ENCODE data around the gene ETFB. TPM values are rescaled to one million over a fixed set of nuclear protein-coding genes. Genes with fewer than 3 reads are reported as not detected.

Gene ETFB
- total RNA-seq, 1 donor from 2014 or later: 58.8 TPM

GRCh38 chr19:51392701-51393100 is 26.5 kb upstream of the ETFB start:
- H3K27me3 Mint-ChIP-seq (ENCODE audit: unreplicated experiment): no peaks in the 10 kb centered on the region
- H3K27ac Mint-ChIP-seq (ENCODE audit: unreplicated experiment): no peak overlapping the region
- no peak overlapping the region for H3K4me3 Mint-ChIP-seq (ENCODE audit: unreplicated experiment)
- TF ChIP-seq CTCF (IDR thresholded peaks at IDR 0.05): no peak
- H3K9me3 Mint-ChIP-seq (ENCODE audit: unreplicated experiment): no peaks in the 10 kb centered on the region
- H3K4me1 Mint-ChIP-seq (ENCODE audit: unreplicated experiment): peaks cover 15% of the 10 kb centered on the region
- no peaks in the 10 kb centered on the region for H3K36me3 Mint-ChIP-seq (ENCODE audit: unreplicated experiment)
- DNase-seq (ENCODE audit: extremely low spot score, unreplicated experiment): no peak

GRCh38 chr19:51391073-51391611 is 25.0 kb upstream of the ETFB start:
- no peak for DNase-seq (ENCODE audit: extremely low spot score, unreplicated experiment)
- no peak for TF ChIP-seq CTCF (IDR thresholded peaks at IDR 0.05)
- Mint-ChIP-seq H3K4me3 (ENCODE audit: unreplicated experiment) (no peak overlapping the region), H3K4me1 (ENCODE audit: unreplicated experiment) (peaks cover 15% of the 10 kb centered on the region), H3K27ac (ENCODE audit: unreplicated experiment) (no peak overlapping the region), H3K27me3 (ENCODE audit: unreplicated experiment) (no peaks in the 10 kb centered on the region), H3K36me3 (ENCODE audit: unreplicated experiment) (no peaks in the 10 kb centered on the region), H3K9me3 (ENCODE audit: unreplicated experiment) (no peaks in the 10 kb centered on the region)

GRCh38 chr19:51389143-51389542 is 23.0 kb upstream of the ETFB start:
- DNase-seq (ENCODE audit: extremely low spot score, unreplicated experiment): no peak
- H3K9me3 Mint-ChIP-seq (ENCODE audit: unreplicated experiment): no peaks in the 10 kb centered on the region
- H3K27ac Mint-ChIP-seq (ENCODE audit: unreplicated experiment): no peak overlapping the region
- TF ChIP-seq CTCF (IDR thresholded peaks at IDR 0.05): no peak
- H3K4me1 Mint-ChIP-seq (ENCODE audit: unreplicated experiment): peaks cover 7% of the 10 kb centered on the region
- H3K36me3 Mint-ChIP-seq (ENCODE audit: unreplicated experiment): no peaks in the 10 kb centered on the region
- no peak overlapping the region for H3K4me3 Mint-ChIP-seq (ENCODE audit: unreplicated experiment)
- no peaks in the 10 kb centered on the region for H3K27me3 Mint-ChIP-seq (ENCODE audit: unreplicated experiment)

GRCh38 chr19:51387924-51388389 is 21.8 kb upstream of the ETFB start, which contains the start of gene LIM2:
Gene LIM2, minus strand, starts transcription at chr19:51387974. Its CDS starts 531 bp downstream, at chr19:51387443.
- H3K9me3 Mint-ChIP-seq (ENCODE audit: unreplicated experiment): no peaks in the 10 kb centered on the region
- H3K4me3 Mint-ChIP-seq (ENCODE audit: unreplicated experiment): no peak within 1 kb of the TSS
- no peaks in the 10 kb centered on the region for H3K4me1 Mint-ChIP-seq (ENCODE audit: unreplicated experiment)
- no peaks in the 10 kb centered on the region for H3K27me3 Mint-ChIP-seq (ENCODE audit: unreplicated experiment)
- H3K36me3 Mint-ChIP-seq (ENCODE audit: unreplicated experiment): no peaks in the 10 kb centered on the region
- DNase-seq (ENCODE audit: extremely low spot score, unreplicated experiment): no peak
- TF ChIP-seq CTCF (IDR thresholded peaks at IDR 0.05): no peak
- H3K27ac Mint-ChIP-seq (ENCODE audit: unreplicated experiment): no peak within 1 kb of the TSS

- Mint-ChIP-seq H3K36me3 (ENCODE audit: unreplicated experiment) (no peaks in the 10 kb centered on the region), H3K9me3 (ENCODE audit: unreplicated experiment) (no peaks in the 10 kb centered on the region), H3K27me3 (ENCODE audit: unreplicated experiment) (no peaks in the 10 kb centered on the region), H3K27ac (ENCODE audit: unreplicated experiment) (no peak overlapping the region), H3K4me3 (ENCODE audit: unreplicated experiment) (no peak overlapping the region), H3K4me1 (ENCODE audit: unreplicated experiment) (no peaks in the 10 kb centered on the region)
- no peak for DNase-seq (ENCODE audit: extremely low spot score, unreplicated experiment)
- TF ChIP-seq CTCF (IDR thresholded peaks at IDR 0.05): no peak
These were observed 20.8 kb upstream of the ETFB start for GRCh38 chr19:51386882-51387520.

Measured in osteocyte (in vitro differentiated cells).